Stimulated activated CD8-positive, alpha-beta memory T cell treated with anti-CD3 and anti-CD28 coated beads, Interleukin-4, amount 100 ng/mL, for 48 hours (primary cell): ENCODE results near the gene LRRK2.
A peak's percentile ranks its signal among the peaks of the same experiment; 100 is the strongest.
"Not testable (repeated sequence)": the region's sequence is repeated elsewhere in the genome, so short reads cannot be mapped to it uniquely, and the experiment has no call there.

ENCODE experiments used
- DNase-seq: peaks from one replicate; pipeline ENCODE4 v3.0.0-alpha.2; 2020

The LRRK2 gene

DNA sequence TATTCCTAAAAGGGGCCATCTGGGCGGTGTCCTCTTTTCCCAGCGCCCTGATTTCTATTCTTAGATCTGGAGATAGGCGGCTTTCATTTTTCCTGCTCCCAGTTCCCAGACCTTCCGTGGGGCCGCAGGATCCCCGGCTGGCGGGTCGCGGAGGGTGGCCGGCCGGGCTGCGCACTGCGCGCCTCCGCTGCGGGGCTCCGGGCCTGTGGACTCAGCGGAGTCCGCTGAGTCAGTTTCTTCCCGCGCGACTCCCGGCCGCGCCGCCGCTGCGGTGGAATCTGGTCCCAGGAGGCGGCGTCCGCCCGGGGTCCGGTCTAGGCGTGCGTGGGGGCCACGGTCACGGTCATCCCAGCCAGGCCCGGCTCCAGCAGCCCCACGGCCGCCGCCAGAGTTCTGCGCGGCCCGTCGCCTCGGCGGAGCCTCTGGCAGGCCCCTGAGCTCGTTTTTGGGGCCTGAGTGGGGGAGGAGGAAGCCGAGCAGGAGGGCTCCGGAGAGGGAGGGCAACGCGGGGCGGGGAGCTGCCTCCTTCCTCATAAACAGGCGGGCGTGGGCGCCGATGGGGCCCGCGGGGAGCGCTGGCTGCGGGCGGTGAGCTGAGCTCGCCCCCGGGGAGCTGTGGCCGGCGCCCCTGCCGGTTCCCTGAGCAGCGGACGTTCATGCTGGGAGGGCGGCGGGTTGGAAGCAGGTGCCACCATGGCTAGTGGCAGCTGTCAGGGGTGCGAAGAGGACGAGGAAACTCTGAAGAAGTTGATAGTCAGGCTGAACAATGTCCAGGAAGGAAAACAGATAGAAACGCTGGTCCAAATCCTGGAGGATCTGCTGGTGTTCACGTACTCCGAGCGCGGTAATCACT, at the start of gene LRRK2:
TSS of gene LRRK2 (plus strand) at position 559 of the 853 bp plus-strand sequence. CDS start at position 694, 135 bp downstream.
- DNase-seq: peak; percentile 46

- DNase-seq: no peak
Measured at GRCh38 chr12:40175045-40175444, 49.8 kb upstream of the LRRK2 start.

- no peak for DNase-seq
Measured at GRCh38 chr12:40175489-40175888, 49.3 kb upstream of the LRRK2 start.

DNA sequence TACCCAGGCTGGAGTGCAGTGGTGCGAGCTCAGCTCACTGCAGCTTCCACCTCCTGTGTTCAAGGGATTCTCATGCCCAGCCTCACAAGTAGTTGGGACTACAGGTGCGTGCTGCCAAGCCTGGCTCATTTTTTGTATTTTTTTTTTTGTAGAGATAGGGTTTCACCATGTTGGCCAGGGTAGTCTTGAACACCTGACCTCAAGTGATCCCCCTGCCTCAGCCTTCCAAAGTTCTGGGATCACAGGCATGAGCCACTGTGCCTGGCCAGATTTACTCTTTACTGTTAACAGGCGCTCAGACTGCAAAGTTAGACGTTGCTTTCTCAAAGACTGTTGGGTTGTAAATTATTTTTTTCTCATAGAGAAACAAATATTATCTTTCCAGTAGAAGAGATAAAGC, 46.1 kb upstream of the LRRK2 start:
- no peak for DNase-seq

DNA sequence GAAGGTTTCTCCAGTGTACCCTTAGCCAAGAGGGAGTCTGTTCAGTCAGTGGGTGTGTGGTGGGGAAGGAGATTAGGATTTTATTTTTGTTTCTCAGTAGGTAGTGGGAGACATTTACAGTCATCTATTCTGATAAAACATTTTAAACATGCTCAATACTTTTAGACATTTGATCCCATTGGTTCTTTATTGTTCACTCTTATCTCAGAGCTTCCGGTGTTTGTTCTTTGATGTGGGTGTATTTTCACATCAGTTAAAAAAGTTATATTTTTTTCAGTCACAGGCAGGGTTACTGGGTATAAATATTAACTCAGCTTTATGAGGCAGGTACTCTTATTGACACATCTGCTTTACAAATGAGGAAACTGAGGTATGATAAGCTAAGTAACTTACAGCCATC, 43.3 kb upstream of the LRRK2 start:
- DNase-seq: no peak

DNA sequence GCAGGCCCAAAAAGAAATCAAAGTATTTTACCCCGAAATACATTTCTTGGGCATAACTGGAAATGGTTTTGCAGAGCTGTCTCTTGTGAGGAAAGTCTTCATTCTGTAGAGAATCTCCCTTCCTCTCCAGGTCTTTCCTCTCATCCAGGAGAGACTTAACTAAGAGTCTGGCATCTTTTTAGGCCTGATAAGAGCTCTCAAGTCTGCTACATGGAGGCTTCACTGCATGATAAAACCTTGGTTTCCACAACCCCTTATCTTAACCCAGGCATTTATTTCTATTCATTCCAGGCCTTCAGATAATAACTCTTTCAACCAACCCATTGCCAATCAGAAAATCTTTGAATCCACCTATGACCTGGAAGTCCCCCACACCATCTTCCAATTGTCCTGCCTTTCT, 41.1 kb upstream of the LRRK2 start:
- no peak for DNase-seq

- DNase-seq: no peak
Measured at GRCh38 chr12:40184493-40185302, 40.1 kb upstream of the LRRK2 start.

GRCh38 chr12:40185303-40185693, 39.5 kb upstream of the LRRK2 start:
- DNase-seq: no peak

- DNase-seq: no peak
Measured at GRCh38 chr12:40188558-40189320, 36.1 kb upstream of the LRRK2 start.

GRCh38 chr12:40192704-40193255, 32.0 kb upstream of the LRRK2 start:
- no peak for DNase-seq

DNA sequence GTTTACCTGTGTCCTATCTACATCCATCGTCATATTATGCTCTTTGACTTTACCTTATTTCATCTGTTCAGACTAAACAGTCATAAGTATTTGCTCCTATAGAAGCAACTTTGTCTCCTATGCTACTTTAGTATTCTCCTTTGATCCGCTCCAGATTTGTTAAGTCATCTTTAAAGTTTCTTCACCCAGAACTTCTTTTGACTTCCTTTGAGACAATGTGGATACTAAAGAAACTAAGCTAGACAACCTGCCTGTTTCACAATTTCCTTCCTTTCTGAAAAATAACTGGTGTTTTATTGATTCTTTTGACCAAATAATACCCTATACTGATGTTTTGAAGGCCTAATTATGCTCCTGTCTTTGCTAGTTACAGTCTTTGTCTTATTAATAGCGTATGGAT, 30.0 kb upstream of the LRRK2 start:
- no peak for DNase-seq

DNA sequence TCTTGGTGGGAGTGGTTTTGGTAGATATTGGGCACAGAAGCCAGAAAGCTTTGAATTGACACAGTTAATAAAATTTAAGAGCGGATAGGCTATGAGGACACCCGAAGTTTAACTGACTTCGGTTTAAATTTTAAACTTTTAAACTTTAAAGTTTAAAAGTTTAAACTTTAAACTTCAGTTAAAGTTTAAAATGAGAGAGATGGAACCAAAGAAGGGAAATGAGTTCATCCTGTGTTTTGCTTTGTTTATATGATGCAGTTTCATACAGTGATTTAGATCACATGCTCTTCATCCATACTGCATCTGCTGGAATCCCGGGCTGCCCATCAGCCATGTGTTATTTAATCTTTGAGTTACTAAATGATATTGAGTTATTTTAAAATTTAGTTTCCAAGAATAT, 27.2 kb upstream of the LRRK2 start:
- DNase-seq: no peak

GRCh38 chr12:40198601-40199000, 26.2 kb upstream of the LRRK2 start:
- DNase-seq: no peak

GRCh38 chr12:40202095-40203059, 22.4 kb upstream of the LRRK2 start:
- DNase-seq: no peak

- no peak for DNase-seq
Measured at GRCh38 chr12:40203060-40203430, 21.8 kb upstream of the LRRK2 start.

- DNase-seq: no peak
Measured at GRCh38 chr12:40204337-40204736, 20.5 kb upstream of the LRRK2 start.

DNA sequence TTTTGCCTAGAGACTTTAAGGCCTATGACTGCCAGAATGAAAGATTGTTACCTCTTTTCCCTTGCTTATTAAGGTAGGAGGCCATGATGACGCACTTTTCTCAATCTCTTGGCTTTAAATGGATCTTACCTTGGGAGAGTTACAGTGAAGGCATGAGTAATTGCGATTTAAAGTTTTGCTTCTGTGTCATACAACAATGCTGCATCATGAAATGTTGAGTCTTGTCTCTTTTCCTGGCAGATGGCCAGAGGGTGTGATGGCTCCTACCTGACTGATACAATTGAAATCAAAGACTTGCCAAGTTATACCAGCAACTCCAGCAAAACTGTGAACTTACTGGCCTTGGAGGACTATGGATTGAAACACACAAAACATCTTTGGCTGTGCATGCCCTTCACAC, 17.2 kb upstream of the LRRK2 start:
- DNase-seq: no peak

DNA sequence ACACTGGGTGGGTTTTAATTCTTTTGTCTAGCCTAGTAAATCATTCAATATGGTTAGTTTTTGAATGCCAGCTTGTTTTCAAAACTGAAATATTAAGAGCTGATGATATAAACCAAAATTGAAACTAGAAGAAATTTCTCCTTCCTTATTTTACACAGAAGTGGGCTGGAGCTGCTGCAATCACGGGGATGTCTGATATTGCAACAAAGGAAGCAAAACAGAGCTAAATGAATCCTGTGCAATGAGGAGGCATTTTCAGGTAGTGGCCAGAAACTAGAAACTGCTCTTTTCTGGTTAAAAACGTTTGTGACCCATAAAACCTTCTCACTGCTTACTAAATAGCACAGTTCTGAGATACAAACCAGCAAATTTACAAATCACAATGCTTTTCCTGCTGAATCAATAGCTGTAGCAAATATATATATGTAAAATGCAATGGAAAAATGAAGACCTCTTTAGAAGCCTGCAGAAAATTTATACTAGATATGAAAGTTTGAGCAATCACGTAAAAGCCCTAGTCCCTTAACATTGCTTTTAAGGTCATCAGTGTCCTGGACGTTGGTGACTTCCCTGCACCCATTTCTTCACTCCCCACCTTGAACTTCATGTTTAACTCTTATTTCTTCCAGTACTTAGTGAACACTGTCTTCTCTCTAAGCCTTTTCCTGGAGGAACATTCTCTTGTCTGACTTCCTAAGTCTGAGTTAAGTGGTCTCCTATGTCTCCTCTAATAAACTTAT, 15.9 kb upstream of the LRRK2 start:
- no peak for DNase-seq

DNA sequence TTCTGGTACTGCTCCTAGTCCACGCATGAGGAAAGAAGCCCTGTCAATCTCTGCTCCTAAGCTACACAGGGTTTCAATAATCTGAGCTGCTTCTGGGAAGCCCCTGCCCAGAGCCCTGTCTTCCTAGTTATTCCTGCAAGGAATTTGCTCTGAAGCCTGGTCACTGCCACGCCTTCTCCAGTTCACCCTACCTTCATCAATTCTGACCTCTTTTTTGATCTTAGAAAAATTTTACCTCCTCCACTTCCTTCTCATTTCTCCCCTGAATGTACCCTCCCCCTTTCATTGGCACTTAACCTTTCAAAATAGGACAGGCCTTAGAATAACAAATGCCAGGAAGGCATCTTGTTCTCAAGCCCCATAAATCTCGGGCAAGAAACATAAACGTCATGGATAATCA, 14.9 kb upstream of the LRRK2 start:
- DNase-seq: no peak

DNA sequence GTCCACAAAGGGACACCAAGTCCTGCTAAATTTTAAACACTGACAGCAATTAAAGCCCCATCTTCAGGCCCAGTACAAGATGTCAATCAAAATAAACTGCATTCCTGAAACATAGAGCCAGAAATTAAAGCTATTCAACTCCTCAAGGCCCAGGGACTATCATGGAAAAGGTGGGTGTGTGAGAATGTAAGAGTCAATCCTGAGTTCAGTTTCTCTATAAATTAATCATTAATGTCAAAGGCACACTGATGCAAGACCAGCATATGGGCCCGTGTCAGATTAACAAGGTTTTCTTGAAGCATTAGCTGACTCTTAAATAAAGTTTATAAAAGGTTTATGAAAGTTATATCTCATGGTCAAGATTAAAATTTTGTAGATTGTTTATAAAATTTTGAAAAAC, 13.6 kb upstream of the LRRK2 start:
- not testable (repeated sequence) for DNase-seq

DNA sequence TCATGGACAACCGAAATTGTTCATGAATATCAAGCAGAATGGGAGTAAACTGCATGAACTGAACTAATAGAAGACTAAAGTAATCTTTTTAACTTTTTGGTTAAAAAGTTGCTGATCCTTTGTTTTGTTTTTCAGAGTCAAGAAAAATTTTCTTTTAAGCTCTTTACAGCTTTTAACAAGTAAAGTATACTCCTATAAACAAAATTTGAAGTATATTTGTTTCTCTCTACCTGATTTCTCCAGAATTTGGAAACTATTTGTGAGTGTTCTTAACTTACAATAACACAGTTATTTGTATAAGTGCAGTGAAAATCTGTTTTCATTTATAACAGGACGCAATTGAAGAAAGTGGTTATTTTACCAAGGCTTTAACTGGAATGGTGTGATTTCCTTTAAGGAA, 12.2 kb upstream of the LRRK2 start:
- DNase-seq: no peak
